Hepatocyte (in vitro differentiated cells): Measurements from ENCODE around the gene AQP12B.

Experiments used
- CTCF ChIP-seq: fragments of 200-600 bp; sonication (generic); IDR thresholded peaks from 2 replicates; pipeline ENCODE4 v1.5.1; 2016; ENCODE audit warnings: antibody characterized with exemption, mild to moderate bottlenecking; ENCODE audit not compliant: poor library complexity
- EZH2 ChIP-seq: fragments of 200-600 bp; sonication (generic); IDR thresholded peaks from 2 replicates; pipeline ENCODE4 v1.6.1; 2016; ENCODE audit warnings: antibody characterized with exemption, mild to moderate bottlenecking, borderline replicate concordance
- EZH2phosphoT487 ChIP-seq: fragments of 200-600 bp; sonication (generic); IDR thresholded peaks from one replicate; pipeline ENCODE4 v1.6.1; 2018; ENCODE audit warnings: antibody characterized with exemption, mild to moderate bottlenecking, low read depth, moderate library complexity; ENCODE audit not compliant: unreplicated experiment, severe bottlenecking

DNA sequence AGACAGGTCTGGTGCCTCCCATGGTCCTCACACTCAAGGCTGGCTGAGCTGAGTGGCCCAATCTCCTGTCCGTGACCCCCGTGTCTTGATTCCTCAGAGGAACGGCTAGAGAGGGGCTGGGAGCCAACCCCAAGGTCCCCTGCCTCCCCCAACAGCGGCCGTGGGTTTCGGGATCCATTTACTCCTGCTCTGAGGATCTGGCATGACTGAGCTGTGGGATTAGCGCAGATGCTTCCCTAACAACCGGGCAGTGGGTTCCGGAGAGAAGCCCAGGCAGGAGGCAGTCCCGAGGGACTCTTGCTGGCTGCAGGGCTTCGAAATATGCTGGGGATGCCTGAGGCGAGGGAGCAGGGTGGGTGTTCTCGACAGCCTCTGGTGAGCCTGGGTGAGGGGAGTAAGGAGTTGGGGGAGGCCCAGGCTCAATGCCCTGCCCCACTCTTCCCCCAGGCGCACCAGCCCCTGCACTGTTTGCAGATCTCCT, 38.5 kb downstream of the AQP12B start:
- TF ChIP-seq CTCF (no peak), EZH2 (no peak), EZH2phosphoT487 (no peak)
